ENCODE data around the gene LDHD. TPM values are rescaled to one million over a fixed set of nuclear protein-coding genes. Genes with fewer than 3 reads are reported as not detected.

LDHD gene
- total and polyA plus RNA-seq, 5 experiments from 2014 or later, result not detected

Other genes starting within 250 kb of the LDHD start
- gene WDR59, start 131.7 kb downstream of the LDHD start, total RNA-seq, result 100 to 1,000 TPM; 125 to 130 TPM
- 10 to 100 TPM in 1 of 3 donors, 1 to 10 TPM in 2; 6.9 to 12.9 (median 9.7) TPM for gene WDR59, start 131.7 kb downstream of the LDHD start, polyA plus RNA-seq
- 1 to 10 TPM; 1.3 to 1.5 TPM for gene ZNRF1, start 117.8 kb downstream of the LDHD start, total RNA-seq
- 1 to 10 TPM in 2 of 3 donors, under 1 TPM in 1; 0.73 to 1.3 (median 1.3) TPM for gene ZNRF1, start 117.8 kb downstream of the LDHD start, polyA plus RNA-seq
- gene ZFP1, start 31.7 kb upstream of the LDHD start, total RNA-seq, result 10 to 100 TPM; 14.0 to 17.1 TPM
- 10 to 100 TPM; 12.4 to 26.5 (median 15.8) TPM for gene ZFP1, start 31.7 kb upstream of the LDHD start, polyA plus RNA-seq
- not detected for gene CTRB2, start 90.4 kb upstream of the LDHD start, total RNA-seq
- gene CTRB2, start 90.4 kb upstream of the LDHD start, polyA plus RNA-seq, result not detected
- gene CTRB1, start 102.2 kb upstream of the LDHD start, total RNA-seq, result not detected
- not detected for gene CTRB1, start 102.2 kb upstream of the LDHD start, polyA plus RNA-seq
- gene BCAR1, start 134.8 kb upstream of the LDHD start, total RNA-seq, result under 1 TPM in 1 of 2 experiments, not detected in 1; 0.30 TPM
- not detected for gene BCAR1, start 134.8 kb upstream of the LDHD start, polyA plus RNA-seq

Measured in naive thymus-derived CD8-positive, alpha-beta T cell (primary cell).